ENCODE data around the gene FAM110A. TPM values are rescaled to one million over a fixed set of nuclear protein-coding genes. Genes with fewer than 3 reads are reported as not detected.
"Not testable (repeated sequence)": the region's sequence is repeated elsewhere in the genome, so short reads cannot be mapped to it uniquely, and the experiment has no call there.

Gene FAM110A
- total RNA-seq, 2 donors from 2014 or later = 5.7 to 5.8 TPM

GRCh38 chr20:801678-802077 lies 31.8 kb upstream of the FAM110A start:
- no peaks in the 10 kb centered on the region for H3K4me1 ChIP-seq
- H3K9me3 ChIP-seq = peaks cover 0 to 8% of the 10 kb centered on the region in 2 donors
- no peak for TF ChIP-seq CTCF (IDR thresholded peaks at IDR 0.05)
- no peaks in the 10 kb centered on the region for H3K36me3 ChIP-seq
- no peak overlapping the region for H3K27ac ChIP-seq
- H3K4me3 ChIP-seq = no peak overlapping the region
- no peak for DNase-seq (ENCODE audit: low spot score)
- H3K27me3 ChIP-seq = no peaks in the 10 kb centered on the region

DNA sequence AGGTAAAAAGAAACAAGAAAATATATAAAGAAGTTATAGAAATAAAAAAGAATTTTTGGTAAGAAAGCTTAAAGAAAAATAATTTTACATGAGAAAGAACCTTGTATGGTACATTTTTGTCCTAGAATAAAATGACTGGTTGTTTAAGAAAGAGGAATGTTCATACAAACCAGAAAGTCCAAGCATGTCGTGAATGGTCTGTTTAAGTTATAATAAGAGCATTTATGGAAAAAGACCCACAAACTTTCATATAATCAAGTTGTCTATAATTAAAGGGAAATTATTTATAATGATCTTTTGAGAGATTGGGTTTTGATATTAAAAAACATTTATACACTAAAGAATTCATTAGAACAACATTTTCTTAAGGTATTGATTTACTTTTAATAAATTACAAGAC lies 27.8 kb upstream of the FAM110A start:
- Histone ChIP-seq H3K4me1 (no peaks in the 10 kb centered on the region), H3K4me3 (no peak overlapping the region)
- TF ChIP-seq CTCF (IDR thresholded peaks at IDR 0.05) = no peak

DNA sequence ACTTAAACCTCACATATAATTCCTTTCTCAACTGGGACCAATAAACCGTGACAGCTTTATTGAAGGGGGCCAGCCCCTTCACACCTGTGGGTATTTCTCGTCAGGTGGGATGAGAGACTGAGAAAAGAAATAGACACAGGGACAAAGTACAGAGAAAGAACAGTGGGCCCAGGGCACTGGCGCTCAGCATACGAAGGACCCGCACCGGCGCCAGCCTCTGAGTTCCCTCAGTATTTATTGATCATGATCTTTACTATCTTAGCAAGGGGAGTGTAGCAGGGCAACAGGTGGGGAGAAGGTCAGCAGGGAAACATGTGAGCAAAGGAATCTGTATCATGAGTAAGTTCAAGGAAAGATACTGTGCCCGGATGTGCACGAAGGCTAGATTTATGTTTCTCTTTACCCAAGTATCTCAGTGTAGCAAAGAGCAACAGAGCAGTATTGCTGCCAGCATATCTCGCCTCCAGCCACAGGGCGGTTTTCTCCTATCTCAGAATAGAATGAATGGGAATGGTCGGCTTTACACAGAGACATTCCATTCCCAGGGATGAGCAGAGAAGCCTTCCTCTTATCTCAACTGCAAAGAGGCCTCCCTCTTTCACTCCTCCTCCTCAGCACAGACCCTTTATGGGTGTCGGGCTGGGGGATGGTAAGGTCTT lies 21.6 kb upstream of the FAM110A start:
- not testable (repeated sequence) for H3K27ac ChIP-seq; H3K4me1 ChIP-seq; H3K4me3 ChIP-seq; H3K27me3 ChIP-seq; DNase-seq (ENCODE audit: low spot score); H3K9me3 ChIP-seq; H3K36me3 ChIP-seq

More for the DNA sequence above, 27.8 kb upstream of the FAM110A start:
- Histone ChIP-seq H3K9me3 (peaks cover 0 to 8% of the 10 kb centered on the region in 2 donors), H3K27ac (no peak overlapping the region), H3K36me3 (no peaks in the 10 kb centered on the region), H3K27me3 (no peaks in the 10 kb centered on the region)
- no peak for DNase-seq (ENCODE audit: low spot score)

GRCh38 chr20:812435-812814 lies 21.1 kb upstream of the FAM110A start:
- not testable (repeated sequence) for DNase-seq (ENCODE audit: low spot score); H3K9me3 ChIP-seq; H3K36me3 ChIP-seq; H3K27ac ChIP-seq; H3K27me3 ChIP-seq; H3K4me3 ChIP-seq; H3K4me1 ChIP-seq

GRCh38 chr20:813390-813789 lies 20.1 kb upstream of the FAM110A start:
- no peaks in the 10 kb centered on the region for H3K36me3 ChIP-seq
- H3K4me1 ChIP-seq = no peaks in the 10 kb centered on the region
- H3K27me3 ChIP-seq = no peaks in the 10 kb centered on the region
- DNase-seq (ENCODE audit: low spot score) = no peak
- H3K4me3 ChIP-seq = no peak overlapping the region
- TF ChIP-seq CTCF (IDR thresholded peaks at IDR 0.05) = no peak
- no peaks in the 10 kb centered on the region for H3K9me3 ChIP-seq
- H3K27ac ChIP-seq = no peak overlapping the region

- no peak for TF ChIP-seq CTCF (IDR thresholded peaks at IDR 0.05)
- no peaks in the 10 kb centered on the region for H3K27me3 ChIP-seq
These were observed 18.3 kb upstream of the FAM110A start for GRCh38 chr20:815226-815625.

GRCh38 chr20:815914-816606 lies 17.5 kb upstream of the FAM110A start:
- Histone ChIP-seq H3K27ac (no peak overlapping the region), H3K4me3 (no peak overlapping the region), H3K36me3 (no peaks in the 10 kb centered on the region), H3K27me3 (no peaks in the 10 kb centered on the region), H3K9me3 (no peaks in the 10 kb centered on the region), H3K4me1 (peaks cover 0 to 1% of the 10 kb centered on the region in 2 donors)
- peak; percentile 68 for DNase-seq (ENCODE audit: low spot score)
- TF ChIP-seq CTCF (IDR thresholded peaks at IDR 0.05) = peak; percentile 98 to 99

More at GRCh38 chr20:815226-815625, 18.3 kb upstream of the FAM110A start:
- Histone ChIP-seq H3K4me3 (no peak overlapping the region), H3K36me3 (no peaks in the 10 kb centered on the region), H3K9me3 (no peaks in the 10 kb centered on the region), H3K4me1 (no peaks in the 10 kb centered on the region), H3K27ac (no peak overlapping the region)
- DNase-seq (ENCODE audit: low spot score) = no peak
